Left lung (tissue), 10 donors: ENCODE results near the gene FAM180A. TPM values are rescaled to one million over a fixed set of nuclear protein-coding genes. Genes with fewer than 3 reads are reported as not detected.

ENCODE experiments used
- ATAC-seq: fragments of 200-7000 bp; cut with Tn5 transposase; one replicate; pipeline ENCODE4 v1.9.1; 2020; ENCODE audit warnings: moderate library complexity
- DNase-seq, 4 donors: peaks; one replicate each; pipeline ENCODE4 v3.0.0-alpha.2; 2013 to 2020
- H3K27ac ChIP-seq, 2 donors: fragments of 200-600 bp; sonication (generic) in 1 of 2; one replicate each; pipeline versions ENCODE4 v1.5.0 to v1.8.0; 2020 to 2021
- H3K27me3 ChIP-seq, 2 donors: fragments of 200-600 bp; sonication (generic) in 1 of 2; one replicate each; pipeline versions ENCODE4 v1.5.0 to v1.8.0; 2020 to 2021
- H3K36me3 ChIP-seq, 2 donors: fragments of 200-600 bp; sonication (generic) in 1 of 2; one replicate each; pipeline versions ENCODE4 v1.5.0 to v1.8.0; 2020 to 2021
- H3K4me1 ChIP-seq, 2 donors: fragments of 200-600 bp; one replicate each; pipeline ENCODE4 v1.8.0; 2021
- H3K4me3 ChIP-seq, 2 donors: fragments of 200-600 bp; sonication (generic) in 1 of 2; one replicate each; pipeline versions ENCODE4 v1.5.0 to v1.8.0; 2020 to 2021; ENCODE audit warnings: mild to moderate bottlenecking in 1 of 2
- H3K9me3 ChIP-seq, 2 donors: fragments of 200-600 bp; sonication (generic) in 1 of 2; one replicate each; pipeline versions ENCODE4 v1.5.0 to v1.8.0; 2020 to 2021
- intact Hi-C, 2 donors: fragments of 100-400 bp; cut with DNase I; formaldehyde crosslinking; loops; one replicate each; pipeline versions ENCODE4 v1.11.2 to v1.14.2; 2022
- polyA plus RNA-seq, 6 donors: library from polyadenylated mRNA; unstranded; fragments of 120-200 nt; gene quantifications; one replicate each; pipeline ENCODE4 v1.2.1, GENCODE V29; 2013; ENCODE audit not compliant: insufficient read length in 6 of 6
- total RNA-seq, 2 donors: library from RNA; stranded (reverse); fragmentation: NEBNext Ultra II Directional; extraction: Animal tissue kit (Norgen Biotek cat#: 25700); gene quantifications; one replicate each; pipeline ENCODE4 v1.2.1, GENCODE V29; 2021
- TF ChIP-seq, protein P1 (sequence below), 2 donors: fragments of 200-600 bp; sonication (generic) in 1 of 2; IDR thresholded peaks; one replicate each; pipeline versions ENCODE4 v1.5.0 to v1.8.0; 2021; ENCODE audit warnings: antibody characterized with exemption in 2 of 2
- donor health status: DM: no; HTN: yes; CAD: no.
- donor health status: DM: no; HTN: no; CAD: no.

FAM180A gene
- total and polyA plus RNA-seq, 8 donors, result 0.11 to 6.8 (median 0.24) TPM; not detected in 2

DNA sequence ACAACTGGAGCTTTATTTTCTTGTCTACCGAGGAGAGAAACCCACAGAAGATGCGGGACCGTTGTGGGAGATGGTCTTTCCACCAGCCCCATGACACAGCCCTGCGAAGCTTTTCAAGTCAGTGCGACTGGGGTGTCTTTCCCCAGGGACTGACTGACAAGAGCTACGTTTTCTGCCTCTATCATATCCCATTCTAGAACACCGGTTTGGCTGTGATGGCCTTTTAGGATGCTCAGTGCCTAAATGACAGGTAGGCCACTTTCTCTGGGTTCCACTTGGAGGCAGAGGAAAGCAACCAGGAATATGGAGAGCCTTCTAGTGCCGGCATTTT, 37.5 kb downstream of the FAM180A start:
- ATAC-seq (no peak), DNase-seq (no peak)
- intact Hi-C loops, result no loop called here
- TF ChIP-seq, protein P1, sequence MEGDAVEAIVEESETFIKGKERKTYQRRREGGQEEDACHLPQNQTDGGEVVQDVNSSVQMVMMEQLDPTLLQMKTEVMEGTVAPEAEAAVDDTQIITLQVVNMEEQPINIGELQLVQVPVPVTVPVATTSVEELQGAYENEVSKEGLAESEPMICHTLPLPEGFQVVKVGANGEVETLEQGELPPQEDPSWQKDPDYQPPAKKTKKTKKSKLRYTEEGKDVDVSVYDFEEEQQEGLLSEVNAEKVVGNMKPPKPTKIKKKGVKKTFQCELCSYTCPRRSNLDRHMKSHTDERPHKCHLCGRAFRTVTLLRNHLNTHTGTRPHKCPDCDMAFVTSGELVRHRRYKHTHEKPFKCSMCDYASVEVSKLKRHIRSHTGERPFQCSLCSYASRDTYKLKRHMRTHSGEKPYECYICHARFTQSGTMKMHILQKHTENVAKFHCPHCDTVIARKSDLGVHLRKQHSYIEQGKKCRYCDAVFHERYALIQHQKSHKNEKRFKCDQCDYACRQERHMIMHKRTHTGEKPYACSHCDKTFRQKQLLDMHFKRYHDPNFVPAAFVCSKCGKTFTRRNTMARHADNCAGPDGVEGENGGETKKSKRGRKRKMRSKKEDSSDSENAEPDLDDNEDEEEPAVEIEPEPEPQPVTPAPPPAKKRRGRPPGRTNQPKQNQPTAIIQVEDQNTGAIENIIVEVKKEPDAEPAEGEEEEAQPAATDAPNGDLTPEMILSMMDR (IDR thresholded peaks at IDR 0.05), result peak in 1 of 2 donors; percentile 22
- Histone ChIP-seq H3K4me1 (no peaks in the 10 kb centered on the region), H3K4me3 (no peak overlapping the region), H3K9me3 (no peaks in the 10 kb centered on the region), H3K27ac (no peak overlapping the region), H3K36me3 (no peaks in the 10 kb centered on the region), H3K27me3 (no peaks in the 10 kb centered on the region)

DNA sequence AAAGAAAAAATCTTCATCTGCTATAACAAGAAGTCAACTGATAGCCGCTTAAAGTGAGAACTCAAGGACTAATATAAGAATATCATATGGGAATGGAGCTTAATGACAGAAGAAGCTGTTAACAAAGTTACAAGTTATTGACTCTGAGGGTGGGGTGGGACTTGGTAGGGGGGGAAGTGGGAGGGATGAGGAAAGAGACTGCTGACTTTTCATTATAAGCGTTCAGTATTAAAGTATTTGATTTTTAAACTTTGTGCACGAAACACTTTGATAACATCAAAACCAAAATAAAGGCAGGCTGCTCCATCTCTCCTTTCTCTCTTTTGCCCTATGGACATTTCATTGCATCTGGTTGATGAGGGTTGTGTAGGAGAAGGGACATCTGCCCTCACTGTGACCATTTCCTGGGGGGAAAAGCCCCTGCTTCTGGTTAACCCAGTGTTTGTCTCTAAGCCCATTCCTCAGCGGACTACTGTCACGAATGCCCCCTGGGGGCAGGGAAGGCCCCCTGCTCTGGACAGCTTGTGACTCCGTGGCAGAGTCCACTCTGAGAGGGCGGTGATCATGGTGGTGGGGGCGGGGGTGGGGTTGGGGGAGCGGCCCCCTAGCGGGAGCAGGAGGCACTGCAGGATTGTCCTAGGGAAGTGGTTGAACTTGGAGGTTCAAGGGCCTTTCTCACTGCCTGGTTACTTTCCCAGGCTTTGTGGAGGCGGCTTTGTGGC, 38.0 kb downstream of the FAM180A start:
- no peak for DNase-seq
- Histone ChIP-seq H3K27ac (no peak overlapping the region), H3K36me3 (no peaks in the 10 kb centered on the region), H3K27me3 (no peaks in the 10 kb centered on the region), H3K4me3 (no peak overlapping the region), H3K9me3 (no peaks in the 10 kb centered on the region), H3K4me1 (no peaks in the 10 kb centered on the region)
- TF ChIP-seq, protein P1 (IDR thresholded peaks at IDR 0.05), result peak; percentile 37 to 72
- peak; percentile 47 for ATAC-seq
- intact Hi-C loops, result no loop called here

DNA sequence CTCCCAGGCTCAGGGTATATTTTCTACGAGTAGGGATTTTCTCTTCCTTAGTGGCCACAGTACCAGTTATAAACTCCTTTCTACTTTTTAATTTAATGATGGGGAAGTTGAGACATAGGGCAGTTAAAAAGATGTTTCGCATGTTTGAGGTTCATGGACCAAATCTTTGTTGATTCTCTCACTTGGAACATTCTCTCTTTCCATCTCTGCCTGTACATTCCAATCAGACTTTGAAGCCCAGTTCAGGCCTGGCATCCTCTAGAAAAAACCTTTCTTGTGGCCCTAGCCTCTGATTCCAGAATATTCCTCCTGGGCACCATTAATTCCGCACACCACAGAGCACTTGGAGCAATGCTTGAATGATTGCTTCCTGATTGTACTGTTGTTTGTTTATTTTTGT, 39.1 kb downstream of the FAM180A start:
- ATAC-seq (no peak), DNase-seq (no peak)
- Histone ChIP-seq H3K27me3 (no peaks in the 10 kb centered on the region), H3K9me3 (no peaks in the 10 kb centered on the region), H3K27ac (no peak overlapping the region), H3K4me3 (no peak overlapping the region), H3K36me3 (no peaks in the 10 kb centered on the region), H3K4me1 (no peaks in the 10 kb centered on the region)
- intact Hi-C loops, result no loop called here
- TF ChIP-seq, protein P1 (IDR thresholded peaks at IDR 0.05), result no peak

DNA sequence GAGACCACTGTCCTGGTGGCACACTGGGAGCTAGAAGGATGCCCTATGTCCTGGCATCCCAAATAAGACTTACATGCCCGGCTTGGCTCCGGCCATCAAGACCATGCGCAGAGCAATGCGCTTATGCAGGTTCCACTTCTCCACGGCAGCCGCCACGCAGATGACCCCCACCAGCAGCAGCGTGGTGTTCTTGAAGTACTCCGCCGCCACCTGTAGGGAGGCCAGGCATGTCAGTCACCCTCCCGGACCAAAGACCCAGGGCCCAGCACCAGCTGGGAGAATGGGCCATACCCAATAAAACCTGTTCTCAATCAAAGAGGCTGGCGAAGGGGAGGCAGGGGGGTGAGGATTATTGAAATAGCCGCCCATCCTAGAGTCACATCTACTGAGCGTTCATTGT, 40.6 kb downstream of the FAM180A start:
- intact Hi-C loops, result no loop called here
- Histone ChIP-seq H3K27me3 (no peaks in the 10 kb centered on the region), H3K4me3 (no peak overlapping the region), H3K4me1 (no peaks in the 10 kb centered on the region), H3K9me3 (no peaks in the 10 kb centered on the region), H3K27ac (no peak overlapping the region), H3K36me3 (no peaks in the 10 kb centered on the region)
- TF ChIP-seq, protein P1 (IDR thresholded peaks at IDR 0.05), result no peak
- DNase-seq (peak in 1 of 4 donors; percentile 77), ATAC-seq (no peak)

DNA sequence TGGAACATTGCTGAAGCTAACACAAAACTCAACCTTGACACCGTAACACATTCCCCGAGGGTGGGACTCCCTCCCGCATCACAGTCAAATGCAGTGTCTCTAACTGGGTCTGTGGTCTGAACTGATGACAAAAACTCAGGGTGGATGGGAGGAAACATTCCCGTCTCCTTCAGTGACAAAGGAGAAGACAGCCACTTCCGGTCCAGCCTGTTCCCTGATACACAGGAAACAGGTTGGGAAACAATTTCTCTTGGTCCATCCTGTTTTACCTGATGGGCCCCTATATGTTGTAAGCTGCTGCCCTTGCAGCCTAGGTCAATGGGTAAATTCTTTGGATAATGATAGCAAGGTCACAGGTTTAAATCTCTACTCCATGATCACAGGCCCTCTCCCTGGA, 41.0 kb downstream of the FAM180A start:
- Histone ChIP-seq H3K36me3 (no peaks in the 10 kb centered on the region), H3K27ac (no peak overlapping the region), H3K4me1 (no peaks in the 10 kb centered on the region), H3K4me3 (no peak overlapping the region), H3K27me3 (no peaks in the 10 kb centered on the region), H3K9me3 (no peaks in the 10 kb centered on the region)
- no peak for ATAC-seq
- no peak for DNase-seq
- TF ChIP-seq, protein P1 (IDR thresholded peaks at IDR 0.05), result no peak
- intact Hi-C loops, result no loop called here
